ENCODE measurements around the gene AP3B2.

Gene AP3B2

GRCh38 chr15:82613747-82614146, 95.9 kb downstream of the AP3B2 start:
- Mint-ChIP-seq H3K27me3 (peaks cover 10% of the 10 kb centered on the region), H3K27ac (no peak overlapping the region), H3K4me1 (ENCODE audit: low read depth) (no peaks in the 10 kb centered on the region), H3K36me3 (ENCODE audit: low read depth) (no peaks in the 10 kb centered on the region), H3K9me3 (no peaks in the 10 kb centered on the region), H3K4me3 (no peak overlapping the region)

GRCh38 chr15:82611348-82611747, 98.3 kb downstream of the AP3B2 start:
- Mint-ChIP-seq H3K36me3 (ENCODE audit: low read depth) (no peaks in the 10 kb centered on the region), H3K27ac (no peak overlapping the region), H3K4me3 (no peak overlapping the region), H3K4me1 (ENCODE audit: low read depth) (no peaks in the 10 kb centered on the region), H3K27me3 (no peaks in the 10 kb centered on the region), H3K9me3 (no peaks in the 10 kb centered on the region)
